Thyroid gland (tissue), 4 donors: ENCODE measurements around the gene RFPL2. TPM values are rescaled to one million over a fixed set of nuclear protein-coding genes. Genes with fewer than 3 reads are reported as not detected.

Source experiments
- DNase-seq, 2 donors: peaks; one replicate each; pipeline ENCODE4 v3.0.0-alpha.2; 2019
- H3K27ac ChIP-seq, 3 donors: fragments of 200-600 bp; sonication (generic); 1 replicate in 2 of 3; 2 replicates in 1 of 3; pipeline ENCODE4 v1.5.1; 2016 to 2019; ENCODE audit warnings: mild to moderate bottlenecking in 1 of 3, moderate library complexity in 1 of 3
- H3K27me3 ChIP-seq: fragments of 200-600 bp; sonication (generic); one replicate; pipeline ENCODE4 v1.5.1; 2019
- H3K36me3 ChIP-seq, 2 donors: fragments of 200-600 bp; sonication (generic); one replicate each; pipeline ENCODE4 v1.5.1; 2016 to 2019
- H3K4me1 ChIP-seq, 2 donors: fragments of 200-600 bp; sonication (generic); one replicate each; pipeline ENCODE4 v1.5.1; 2017 to 2019
- H3K4me3 ChIP-seq, 3 donors: fragments of 200-600 bp; sonication (generic); replicated peaks in 1 of 3; 1 replicate in 2 of 3; 2 replicates in 1 of 3; pipeline ENCODE4 v1.5.1; 2016; ENCODE audit warnings: mild to moderate bottlenecking in 1 of 3
- H3K9me3 ChIP-seq: fragments of 200-600 bp; sonication (generic); one replicate; pipeline ENCODE4 v1.5.1; 2017
- POLR2A ChIP-seq, 2 donors: fragments of 450-650 bp; IDR thresholded peaks; one replicate each; pipeline ENCODE4 v1.6.1; 2017; ENCODE audit warnings: antibody characterized with exemption in 2 of 2, mild to moderate bottlenecking in 2 of 2, moderate library complexity in 1 of 2
- WGBS, 2 donors: methylation state at CpG; one replicate each; pipeline ENCODE4 v1.1.5; 2017; 5-methylcytosine and 5-hydroxymethylcytosine counted together
- intact Hi-C: fragments of 100-400 bp; cut with DNase I; formaldehyde crosslinking; loops from one replicate; pipeline ENCODE4 v1.15.1; 2023
- total RNA-seq, 4 donors: library from RNA; depleted of rRNA; stranded (reverse); fragments of >200 nt; gene quantifications; one replicate each; pipeline ENCODE4 v1.2.3, GENCODE V29; 2016
- TF ChIP-seq, protein P1 (sequence below), 6 experiments: fragments of 200-600 bp in 3 of 6; fragments of 450-650 bp in 3 of 6; sonication (generic) in 3 of 6; IDR thresholded peaks; one replicate each; pipeline ENCODE4 v1.5.1; 2016 to 2019; ENCODE audit warnings: antibody characterized with exemption in 6 of 6, mild to moderate bottlenecking in 2 of 6, inconsistent platforms in 1 of 6, moderate library complexity in 1 of 6

RFPL2 gene
- total RNA-seq, 4 donors from 2014 or later = not detected

DNA sequence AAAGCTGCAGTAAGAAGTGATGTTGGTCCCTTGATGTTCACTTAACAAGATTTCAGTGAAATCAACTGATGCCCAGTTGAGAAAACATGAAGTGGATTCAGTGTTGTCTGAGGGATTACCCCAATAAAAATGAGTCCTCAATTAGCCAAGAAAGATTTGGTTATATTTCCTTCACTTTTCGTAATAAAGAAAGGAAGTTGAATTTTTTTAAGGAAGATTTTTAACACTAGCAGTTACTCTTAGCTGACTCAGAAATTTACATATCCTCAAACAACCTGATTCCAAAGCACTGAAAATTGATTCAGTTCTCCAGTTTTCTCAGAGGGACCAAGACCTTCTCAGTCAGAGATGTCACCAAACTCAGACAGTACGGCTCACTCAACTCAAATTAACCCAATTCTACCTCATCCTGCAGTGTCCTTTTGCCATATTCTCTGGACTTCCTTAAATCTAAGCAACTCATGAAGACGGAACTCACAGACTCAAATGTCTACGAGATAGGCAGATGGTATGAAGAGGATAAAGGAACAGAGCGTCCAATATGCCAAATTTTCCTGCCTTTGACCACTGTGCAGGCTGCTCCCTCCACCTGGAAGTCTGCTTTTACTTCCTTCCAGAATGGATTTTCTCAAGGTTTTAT lies 27.4 kb upstream of the RFPL2 start:
- H3K27ac ChIP-seq = no peak overlapping the region
- H3K4me3 ChIP-seq = no peak overlapping the region
- intact Hi-C loops = no loop called here
- no peaks in the 10 kb centered on the region for H3K9me3 ChIP-seq
- TF ChIP-seq, protein P1, sequence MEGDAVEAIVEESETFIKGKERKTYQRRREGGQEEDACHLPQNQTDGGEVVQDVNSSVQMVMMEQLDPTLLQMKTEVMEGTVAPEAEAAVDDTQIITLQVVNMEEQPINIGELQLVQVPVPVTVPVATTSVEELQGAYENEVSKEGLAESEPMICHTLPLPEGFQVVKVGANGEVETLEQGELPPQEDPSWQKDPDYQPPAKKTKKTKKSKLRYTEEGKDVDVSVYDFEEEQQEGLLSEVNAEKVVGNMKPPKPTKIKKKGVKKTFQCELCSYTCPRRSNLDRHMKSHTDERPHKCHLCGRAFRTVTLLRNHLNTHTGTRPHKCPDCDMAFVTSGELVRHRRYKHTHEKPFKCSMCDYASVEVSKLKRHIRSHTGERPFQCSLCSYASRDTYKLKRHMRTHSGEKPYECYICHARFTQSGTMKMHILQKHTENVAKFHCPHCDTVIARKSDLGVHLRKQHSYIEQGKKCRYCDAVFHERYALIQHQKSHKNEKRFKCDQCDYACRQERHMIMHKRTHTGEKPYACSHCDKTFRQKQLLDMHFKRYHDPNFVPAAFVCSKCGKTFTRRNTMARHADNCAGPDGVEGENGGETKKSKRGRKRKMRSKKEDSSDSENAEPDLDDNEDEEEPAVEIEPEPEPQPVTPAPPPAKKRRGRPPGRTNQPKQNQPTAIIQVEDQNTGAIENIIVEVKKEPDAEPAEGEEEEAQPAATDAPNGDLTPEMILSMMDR (IDR thresholded peaks at IDR 0.05) = no peak
- no peak for TF ChIP-seq POLR2A (IDR thresholded peaks at IDR 0.05)
- no peak for DNase-seq
- H3K4me1 ChIP-seq = no peaks in the 10 kb centered on the region
- H3K27me3 ChIP-seq = no peaks in the 10 kb centered on the region
- no peaks in the 10 kb centered on the region for H3K36me3 ChIP-seq
- 79 to 85% methylated on average over 5 of the region's 5 CpGs for WGBS, 2 donors

DNA sequence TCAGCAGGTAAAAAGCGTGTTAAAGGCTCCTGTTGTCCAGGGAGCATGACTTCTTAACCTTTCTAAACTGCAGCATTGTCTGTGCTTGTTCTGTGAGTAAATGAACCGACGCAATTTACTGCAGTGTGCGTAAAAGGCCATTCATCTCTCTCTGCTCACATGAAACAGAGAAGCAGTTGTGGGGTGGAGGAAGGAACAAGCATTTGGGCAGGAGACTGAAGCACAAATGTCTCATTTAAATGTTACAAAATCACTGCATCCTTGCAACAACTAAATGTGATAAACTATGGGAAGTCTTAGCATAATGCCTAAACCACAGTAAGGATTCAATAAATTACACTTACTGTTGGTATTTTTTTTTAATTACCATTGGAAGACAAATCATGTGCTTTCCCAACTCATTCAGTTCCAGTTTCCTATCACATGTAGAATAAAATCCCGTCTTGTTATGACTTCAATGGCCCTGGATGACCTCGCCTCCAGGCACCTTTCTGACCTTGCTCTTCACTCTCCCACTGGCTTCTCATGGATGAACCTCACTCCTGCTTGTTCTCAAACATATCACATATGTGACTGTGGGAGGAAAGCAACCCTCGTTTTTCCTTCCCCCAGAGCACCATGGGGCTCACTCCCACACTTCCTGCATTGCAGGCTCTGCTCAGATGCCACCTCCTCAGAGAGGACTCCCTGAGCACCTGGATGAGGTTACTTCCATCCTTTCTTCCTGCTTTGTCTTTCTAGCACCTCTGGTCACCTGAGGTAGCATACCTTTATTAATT lies 21.6 kb upstream of the RFPL2 start:
- WGBS, 2 donors = 52 to 53% methylated on average over 7 of the region's 7 CpGs
- no peak overlapping the region for H3K27ac ChIP-seq
- no peak overlapping the region for H3K4me3 ChIP-seq
- no peak for DNase-seq
- H3K9me3 ChIP-seq = no peaks in the 10 kb centered on the region
- intact Hi-C loops = no loop called here
- no peaks in the 10 kb centered on the region for H3K27me3 ChIP-seq
- H3K4me1 ChIP-seq = no peaks in the 10 kb centered on the region
- no peaks in the 10 kb centered on the region for H3K36me3 ChIP-seq
- TF ChIP-seq, protein P1 (IDR thresholded peaks at IDR 0.05) = no peak
- no peak for TF ChIP-seq POLR2A (IDR thresholded peaks at IDR 0.05)

DNA sequence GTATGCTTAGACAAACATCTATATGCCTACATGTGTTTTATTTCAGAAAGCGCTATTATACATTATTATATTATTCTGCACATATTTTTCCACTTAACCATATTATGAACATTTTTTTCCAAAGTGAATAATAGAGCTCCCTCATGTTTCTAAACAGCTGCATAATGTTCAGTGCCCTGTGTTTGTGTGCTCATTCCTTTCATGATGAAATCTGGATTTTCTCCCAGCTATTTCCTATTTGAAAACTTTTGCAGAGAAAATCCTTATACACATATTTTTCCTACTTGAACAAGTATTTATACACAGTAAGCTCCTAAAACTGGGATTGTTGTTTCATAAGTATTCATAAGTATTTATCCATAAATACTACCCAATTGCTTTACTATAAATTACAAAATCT lies 18.1 kb upstream of the RFPL2 start:
- no peak for TF ChIP-seq POLR2A (IDR thresholded peaks at IDR 0.05)
- TF ChIP-seq, protein P1 (IDR thresholded peaks at IDR 0.05) = no peak
- WGBS, 2 donors = 86 to 89% methylated on average over 1 of the region's 1 CpG
- Histone ChIP-seq H3K4me1 (no peaks in the 10 kb centered on the region), H3K27me3 (no peaks in the 10 kb centered on the region), H3K4me3 (no peak overlapping the region), H3K9me3 (no peaks in the 10 kb centered on the region), H3K27ac (no peak overlapping the region), H3K36me3 (no peaks in the 10 kb centered on the region)
- no peak for DNase-seq
- intact Hi-C loops = no loop called here

DNA sequence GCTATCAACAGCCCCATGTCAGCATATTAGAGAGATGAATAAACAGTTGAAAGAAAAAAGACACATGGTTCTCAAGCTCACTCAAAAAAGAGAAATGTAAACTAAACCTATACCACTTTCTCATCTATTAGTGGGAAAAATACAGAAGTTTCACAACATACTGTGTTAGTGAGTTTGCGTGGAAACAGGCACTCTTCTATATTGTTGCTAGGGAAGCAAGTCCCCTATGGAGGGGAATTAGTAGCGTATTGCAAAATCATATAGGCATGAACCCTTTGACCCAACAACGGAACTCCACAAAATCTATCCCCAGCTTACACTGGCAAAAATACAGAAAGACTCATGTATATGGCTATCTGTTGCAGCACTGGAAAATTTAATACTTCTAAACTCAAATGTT lies 14.2 kb upstream of the RFPL2 start:
- H3K4me1 ChIP-seq = no peaks in the 10 kb centered on the region
- no peak for TF ChIP-seq POLR2A (IDR thresholded peaks at IDR 0.05)
- TF ChIP-seq, protein P1 (IDR thresholded peaks at IDR 0.05) = no peak
- H3K27ac ChIP-seq = no peak overlapping the region
- H3K36me3 ChIP-seq = no peaks in the 10 kb centered on the region
- no peaks in the 10 kb centered on the region for H3K27me3 ChIP-seq
- no peaks in the 10 kb centered on the region for H3K9me3 ChIP-seq
- intact Hi-C loops = no loop called here
- DNase-seq = no peak
- WGBS, 2 donors = 90% methylated on average over 3 of the region's 3 CpGs
- H3K4me3 ChIP-seq = no peak overlapping the region

DNA sequence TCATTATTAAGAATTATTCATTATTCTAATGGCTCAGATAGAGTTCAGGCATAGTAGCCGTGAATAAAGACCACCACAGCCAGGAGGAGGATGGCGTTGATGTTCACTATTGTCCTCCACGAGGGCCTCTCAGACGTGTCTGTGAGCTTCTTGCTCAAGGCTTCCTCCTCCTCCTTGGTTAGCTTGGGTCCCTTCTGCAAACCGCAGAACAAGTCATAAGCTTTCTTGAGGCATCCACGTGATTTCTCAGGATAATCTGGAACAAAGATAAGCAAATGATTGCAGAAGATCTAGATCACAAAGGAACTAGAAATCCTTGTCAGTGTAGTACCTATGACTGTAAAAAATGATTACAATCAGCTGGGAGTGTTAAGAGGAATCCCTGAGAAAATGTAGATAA lies 13.6 kb upstream of the RFPL2 start:
- Histone ChIP-seq H3K4me1 (no peaks in the 10 kb centered on the region), H3K9me3 (no peaks in the 10 kb centered on the region), H3K27ac (no peak overlapping the region), H3K4me3 (no peak overlapping the region), H3K36me3 (no peaks in the 10 kb centered on the region), H3K27me3 (no peaks in the 10 kb centered on the region)
- 82 to 87% methylated on average over 6 of the region's 6 CpGs for WGBS, 2 donors
- TF ChIP-seq, protein P1 (IDR thresholded peaks at IDR 0.05) = no peak
- no peak for TF ChIP-seq POLR2A (IDR thresholded peaks at IDR 0.05)
- no peak for DNase-seq
- intact Hi-C loops = no loop called here
